Nephron (organoid): ENCODE results near the gene SAAL1.

Experiments
- H3K27ac Mint-ChIP-seq, 3 experiments: 2 replicates each; pipeline ENCODE4 v1.8.0; 2020; ENCODE audit warnings: mixed read lengths in 3 of 3, mild to moderate bottlenecking in 2 of 3, moderate library complexity in 1 of 3
- H3K27me3 Mint-ChIP-seq: 2 replicates; pipeline ENCODE4 v1.8.0; 2021; ENCODE audit warnings: low read depth, mild to moderate bottlenecking, moderate library complexity, mixed read lengths
- H3K36me3 Mint-ChIP-seq: 2 replicates; pipeline ENCODE4 v1.8.0; 2020; ENCODE audit warnings: low read depth, mixed read lengths
- H3K4me1 Mint-ChIP-seq: 2 replicates; pipeline ENCODE4 v1.8.0; 2020; ENCODE audit warnings: mixed read lengths
- H3K4me3 Mint-ChIP-seq, 3 experiments: 2 replicates each; pipeline ENCODE4 v1.8.0; 2020; ENCODE audit warnings: mild to moderate bottlenecking in 3 of 3, mixed read lengths in 3 of 3, moderate library complexity in 2 of 3
- H3K9me3 Mint-ChIP-seq: 2 replicates; pipeline ENCODE4 v1.8.0; 2020; ENCODE audit warnings: mixed read lengths
- CTCF ChIP-seq, 3 experiments: fragments of 200-600 bp; sonication (generic); IDR thresholded peaks; one replicate each; pipeline ENCODE4 v1.5.0; 2021; ENCODE audit warnings: antibody characterized with exemption in 3 of 3; ENCODE audit not compliant: unreplicated experiment in 3 of 3

The SAAL1 gene

GRCh38 chr11:18111005-18111404 lies 5.1 kb upstream of the SAAL1 start:
- Mint-ChIP-seq H3K36me3 (no peaks in the 10 kb centered on the region), H3K4me3 (no peak overlapping the region), H3K27ac (no peak overlapping the region), H3K9me3 (no peaks in the 10 kb centered on the region), H3K4me1 (peaks cover 3% of the 10 kb centered on the region), H3K27me3 (peaks cover 35% of the 10 kb centered on the region)
- no peak for TF ChIP-seq CTCF (IDR thresholded peaks at IDR 0.05; ENCODE audit: unreplicated experiment in 3 of 3)

GRCh38 chr11:18108254-18108653 lies 2.4 kb upstream of the SAAL1 start:
- no peak for TF ChIP-seq CTCF (IDR thresholded peaks at IDR 0.05; ENCODE audit: unreplicated experiment in 3 of 3)
- H3K27ac Mint-ChIP-seq: no peak overlapping the region
- H3K4me3 Mint-ChIP-seq: peak overlapping the region in 1 of 3 experiments; percentile 14
- H3K4me1 Mint-ChIP-seq: peaks cover 14% of the 10 kb centered on the region
- H3K36me3 Mint-ChIP-seq: peaks cover 3% of the 10 kb centered on the region
- no peaks in the 10 kb centered on the region for H3K9me3 Mint-ChIP-seq
- peaks cover 14% of the 10 kb centered on the region for H3K27me3 Mint-ChIP-seq

- Mint-ChIP-seq H3K9me3 (no peaks in the 10 kb centered on the region), H3K27me3 (peaks cover 8% of the 10 kb centered on the region), H3K4me3 (peak overlapping the region; percentile 96 to 97 (median 97))
Observed at GRCh38 chr11:18106688-18107087, 806 bp upstream of the SAAL1 start.

GRCh38 chr11:18105086-18105801 lies 638 bp downstream of the SAAL1 start:
- Mint-ChIP-seq H3K27ac (peak overlapping the region; percentile 40 to 87 (median 80)), H3K4me3 (peak overlapping the region; percentile 96 to 97 (median 97)), H3K36me3 (peaks cover 31% of the 10 kb centered on the region), H3K27me3 (no peaks in the 10 kb centered on the region), H3K4me1 (peaks cover 14% of the 10 kb centered on the region), H3K9me3 (no peaks in the 10 kb centered on the region)
- no peak for TF ChIP-seq CTCF (IDR thresholded peaks at IDR 0.05; ENCODE audit: unreplicated experiment in 3 of 3)

More at GRCh38 chr11:18106688-18107087, 806 bp upstream of the SAAL1 start:
- peaks cover 14% of the 10 kb centered on the region for H3K4me1 Mint-ChIP-seq
- peaks cover 18% of the 10 kb centered on the region for H3K36me3 Mint-ChIP-seq
- H3K27ac Mint-ChIP-seq: no peak overlapping the region
- no peak for TF ChIP-seq CTCF (IDR thresholded peaks at IDR 0.05; ENCODE audit: unreplicated experiment in 3 of 3)

- H3K9me3 Mint-ChIP-seq: no peaks in the 10 kb centered on the region
- TF ChIP-seq CTCF (IDR thresholded peaks at IDR 0.05; ENCODE audit: unreplicated experiment in 3 of 3): no peak
- H3K27ac Mint-ChIP-seq: no peak overlapping the region
- peaks cover 47% of the 10 kb centered on the region for H3K36me3 Mint-ChIP-seq
- no peak overlapping the region for H3K4me3 Mint-ChIP-seq
- no peaks in the 10 kb centered on the region for H3K27me3 Mint-ChIP-seq
- peaks cover 12% of the 10 kb centered on the region for H3K4me1 Mint-ChIP-seq
Observed at GRCh38 chr11:18100926-18101656, 4.8 kb downstream of the SAAL1 start.
